Upper lobe of right lung (tissue), 1 donor: ENCODE measurements around the gene RAB40C. TPM values are rescaled to one million over a fixed set of nuclear protein-coding genes. Genes with fewer than 3 reads are reported as not detected.

Source experiments
- ATAC-seq: fragments of 200-7000 bp; cut with Tn5 transposase; one replicate; pipeline ENCODE4 v1.9.1; 2020; ENCODE audit warnings: mild to moderate bottlenecking, moderate library complexity
- DNase-seq: peaks from one replicate; pipeline ENCODE4 v3.0.0-alpha.2; 2020
- H3K27ac ChIP-seq: fragments of 200-600 bp; one replicate; pipeline ENCODE4 v1.8.0; 2022
- H3K27me3 ChIP-seq: fragments of 200-600 bp; one replicate; pipeline ENCODE4 v1.8.0; 2022; ENCODE audit warnings: mild to moderate bottlenecking
- H3K36me3 ChIP-seq: fragments of 200-600 bp; one replicate; pipeline ENCODE4 v1.8.0; 2022
- H3K4me1 ChIP-seq: fragments of 200-600 bp; one replicate; pipeline ENCODE4 v1.8.0; 2022
- H3K4me3 ChIP-seq: fragments of 200-600 bp; one replicate; pipeline ENCODE4 v1.8.0; 2022; ENCODE audit warnings: mild to moderate bottlenecking
- H3K9me3 ChIP-seq: fragments of 200-600 bp; one replicate; pipeline ENCODE4 v1.8.0; 2022
- CTCF ChIP-seq: fragments of 200-600 bp; IDR thresholded peaks from one replicate; pipeline ENCODE4 v1.8.0; 2022; ENCODE audit warnings: antibody characterized with exemption
- intact Hi-C: fragments of 100-400 bp; cut with DNase I; formaldehyde crosslinking; loops from one replicate; pipeline ENCODE4 v1.11.0; 2022
- total RNA-seq: library from RNA; stranded (reverse); fragmentation: NEBNext Ultra II Directional; extraction: Animal tissue kit (Norgen Biotek cat#: 25700); gene quantifications from one replicate; pipeline ENCODE4 v1.2.1, GENCODE V29; 2021
- donor health status: DM: no; HTN: yes; CAD: no; lungs with severe emphysema.

Gene RAB40C
- total RNA-seq, 1 donor from 2014 or later = 47.6 TPM

GRCh38 chr16:643050-643368 lies 53.1 kb downstream of the RAB40C start:
- H3K9me3 ChIP-seq = no peaks in the 10 kb centered on the region
- H3K27me3 ChIP-seq = no peaks in the 10 kb centered on the region
- H3K36me3 ChIP-seq = no peaks in the 10 kb centered on the region
- no peak for DNase-seq
- peaks cover 28% of the 10 kb centered on the region for H3K4me1 ChIP-seq
- peak overlapping the region; percentile 71 for H3K4me3 ChIP-seq
- H3K27ac ChIP-seq = peak overlapping the region; percentile 76
- intact Hi-C loops = no loop called here
- ATAC-seq = no peak
- no peak for TF ChIP-seq CTCF

- no peak for TF ChIP-seq CTCF
- H3K4me3 ChIP-seq = no peak overlapping the region
- no peaks in the 10 kb centered on the region for H3K9me3 ChIP-seq
- no peak overlapping the region for H3K27ac ChIP-seq
- DNase-seq (no peak), ATAC-seq (no peak)
- H3K36me3 ChIP-seq = no peaks in the 10 kb centered on the region
- peaks cover 33% of the 10 kb centered on the region for H3K4me1 ChIP-seq
- no peaks in the 10 kb centered on the region for H3K27me3 ChIP-seq
- intact Hi-C loops = no loop called here
Measured at GRCh38 chr16:644556-644955, 54.7 kb downstream of the RAB40C start.

- peak; percentile 84 for DNase-seq
- intact Hi-C loops = no loop called here
- Histone ChIP-seq H3K27me3 (no peaks in the 10 kb centered on the region), H3K4me3 (no peak overlapping the region), H3K27ac (peak overlapping the region; percentile 24), H3K9me3 (no peaks in the 10 kb centered on the region), H3K4me1 (peaks cover 41% of the 10 kb centered on the region), H3K36me3 (no peaks in the 10 kb centered on the region)
- ATAC-seq = no peak
- TF ChIP-seq CTCF = no peak
Measured at GRCh38 chr16:645852-646678, 56.2 kb downstream of the RAB40C start.

DNA sequence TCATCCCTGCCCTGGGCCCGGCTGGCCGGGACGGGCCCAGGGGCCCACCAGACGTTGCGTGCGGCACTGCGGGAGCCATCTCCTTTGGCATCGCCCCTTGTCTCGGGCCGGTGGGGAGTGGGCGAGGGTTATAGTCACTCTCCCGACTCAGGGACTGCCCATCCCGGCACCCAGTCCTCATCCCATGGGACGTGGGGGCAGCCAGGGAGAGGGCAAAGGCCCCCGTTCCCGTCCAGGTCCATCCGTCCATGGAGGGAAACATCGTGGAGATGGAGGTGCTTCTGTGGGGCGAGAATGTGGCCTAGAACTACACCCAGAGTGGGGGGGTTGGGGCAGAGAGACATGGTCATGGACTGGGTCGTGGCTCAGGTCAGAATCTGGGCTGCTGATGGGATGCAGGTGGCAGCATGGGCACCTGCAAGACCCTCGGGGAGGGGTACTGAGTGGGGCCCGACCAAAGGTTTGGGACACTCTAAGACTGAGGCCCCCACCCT lies 56.9 kb downstream of the RAB40C start:
- H3K4me1 ChIP-seq = peaks cover 41% of the 10 kb centered on the region
- H3K36me3 ChIP-seq = no peaks in the 10 kb centered on the region
- DNase-seq = no peak
- no peaks in the 10 kb centered on the region for H3K9me3 ChIP-seq
- no peaks in the 10 kb centered on the region for H3K27me3 ChIP-seq
- no peak overlapping the region for H3K4me3 ChIP-seq
- intact Hi-C loops = no loop called here
- TF ChIP-seq CTCF = no peak
- no peak for ATAC-seq
- H3K27ac ChIP-seq = no peak overlapping the region

DNA sequence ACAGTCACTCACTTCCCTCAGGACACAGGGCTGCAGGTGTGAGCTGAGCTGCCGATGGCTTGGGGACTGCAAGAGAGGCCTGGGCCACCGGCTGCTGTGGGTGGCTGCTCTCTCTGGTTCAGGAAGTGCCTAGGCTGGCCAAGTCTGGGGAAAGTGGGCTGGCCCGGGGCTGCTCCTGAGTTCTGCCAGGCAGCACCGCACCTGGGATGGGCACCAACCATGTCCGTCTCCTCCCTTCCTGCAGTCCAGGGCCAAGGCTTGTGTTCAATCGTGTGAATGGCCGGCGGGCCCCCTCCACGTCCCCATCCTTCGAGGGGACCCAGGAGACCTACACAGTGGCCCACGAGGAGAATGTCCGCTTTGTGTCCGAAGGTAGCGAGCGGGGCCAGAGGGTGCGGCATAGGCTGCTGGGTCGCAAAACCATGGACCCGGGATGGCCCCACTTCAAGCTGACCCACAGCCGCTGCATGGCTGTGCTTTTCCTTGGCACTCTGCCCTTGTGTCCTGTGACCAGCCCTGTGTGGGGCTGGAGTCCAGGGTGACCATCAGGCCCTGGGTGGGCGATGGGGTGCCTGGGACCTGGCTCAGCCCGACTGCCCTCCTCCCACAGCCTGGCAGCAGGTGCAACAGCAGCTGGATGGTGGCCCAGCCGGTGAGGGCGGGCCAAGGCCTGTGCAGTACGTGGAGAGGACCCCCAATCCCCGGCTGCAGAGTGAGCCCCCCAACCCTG lies 57.5 kb downstream of the RAB40C start:
- Histone ChIP-seq H3K4me1 (peaks cover 41% of the 10 kb centered on the region), H3K27me3 (no peaks in the 10 kb centered on the region), H3K27ac (no peak overlapping the region), H3K4me3 (no peak overlapping the region), H3K36me3 (no peaks in the 10 kb centered on the region), H3K9me3 (no peaks in the 10 kb centered on the region)
- ATAC-seq = no peak
- intact Hi-C loops = no loop called here
- TF ChIP-seq CTCF = no peak
- no peak for DNase-seq
